Endothelial cell of umbilical vein (primary cell): Measurements from ENCODE around the gene TRAPPC12. TPM values are rescaled to one million over a fixed set of nuclear protein-coding genes. Genes with fewer than 3 reads are reported as not detected.

Experiments used
- BruUV-seq: library from RNA; stranded (reverse); fragments of 400-500 nt; replicated peaks from 2 replicates; lab custom pipeline; 2021; lab: Mats Ljungman, UMichigan
- CTCF ChIA-PET: fragments of 300-600, 350-600 bp; sonication (Branson Sonifier 250); formaldehyde crosslinking; loops from one replicate; lab custom pipeline; 2021; ENCODE audit warnings: antibody characterized with exemption, inconsistent platforms; lab: Charles Lee
- POLR2A ChIA-PET: fragments of 300-600, 350-600 bp; sonication (Branson Sonifier 250); formaldehyde crosslinking; loops from one replicate; lab custom pipeline; 2021; ENCODE audit warnings: antibody characterized with exemption, inconsistent platforms; lab: Charles Lee
- DNase-seq: peaks from one replicate; pipeline ENCODE4 v3.0.0-alpha.2; 2011; ENCODE audit warnings: low read depth, low spot score
- FAIRE-seq: peaks from 2 replicates; lab custom pipeline; 2011; peaks lifted over from hg19 to GRCh38; lab: Jason Lieb, UNC
- H2AFZ ChIP-seq: 2 replicates; pipeline ENCODE4 v1.6.0; 2012; ENCODE audit warnings: low read depth, low read length, control low read depth, inconsistent platforms
- H3K27ac ChIP-seq: 2 replicates; pipeline ENCODE4 v1.5.1; 2011; ENCODE audit warnings: low read depth, mild to moderate bottlenecking, control low read depth, low read length, moderate library complexity; ENCODE audit not compliant: insufficient read depth
- H3K27me3 ChIP-seq, 2 experiments: 2 replicates each; pipeline versions ENCODE4 v1.6.0 to v1.6.1; 2011; ENCODE audit warnings: low read length in 2 of 2, mixed read lengths in 1 of 2; ENCODE audit not compliant: control insufficient read depth in 2 of 2, insufficient read depth in 2 of 2
- H3K36me3 ChIP-seq, 2 experiments: 2 replicates in 1 of 2; 3 replicates in 1 of 2; pipeline ENCODE4 v1.5.1; 2011; ENCODE audit warnings: low read length in 2 of 2, mild to moderate bottlenecking in 1 of 2, moderate library complexity in 1 of 2; ENCODE audit not compliant: control insufficient read depth in 2 of 2, insufficient read depth in 2 of 2; ENCODE audit errors: extremely low read depth in 1 of 2
- H3K4me1 ChIP-seq: 3 replicates; pipeline ENCODE4 v1.5.1; 2011; ENCODE audit warnings: mild to moderate bottlenecking, low read length; ENCODE audit not compliant: control insufficient read depth, insufficient read depth; ENCODE audit errors: extremely low read depth
- H3K4me2 ChIP-seq: 2 replicates; pipeline ENCODE4 v1.6.1; 2011; ENCODE audit warnings: low read length, control low read depth, mixed read lengths; ENCODE audit not compliant: insufficient read depth
- H3K4me3 ChIP-seq, 3 experiments: fragments of 200-600 bp in 1 of 3; sonication (generic), shearing (Covaris generic) in 1 of 3; replicated peaks in 1 of 3; 2 replicates each; pipeline ENCODE4 v1.5.1; 2011 to 2016; ENCODE audit warnings: control low read depth in 3 of 3, low read length in 3 of 3, mild to moderate bottlenecking in 2 of 3, inconsistent platforms in 1 of 3, low read depth in 1 of 3, moderate library complexity in 1 of 3; ENCODE audit not compliant: insufficient read depth in 1 of 3
- H3K79me2 ChIP-seq: 2 replicates; pipeline ENCODE4 v1.6.0; 2012; ENCODE audit warnings: low read length, inconsistent platforms; ENCODE audit not compliant: control insufficient read depth, insufficient read depth
- H3K9ac ChIP-seq: replicated peaks from 2 replicates; pipeline ENCODE3; 2011; ENCODE audit warnings: low read length, control low read depth; ENCODE audit not compliant: insufficient read depth; ENCODE audit errors: extremely low read depth
- H3K9me1 ChIP-seq: replicated peaks from 3 replicates; pipeline ENCODE4 v1.6.0; 2011; ENCODE audit warnings: mild to moderate bottlenecking, low read length; ENCODE audit not compliant: control insufficient read depth, insufficient read depth; ENCODE audit errors: extremely low read depth
- H3K9me3 ChIP-seq: replicated peaks from 2 replicates; pipeline ENCODE4 v1.5.1; 2012; ENCODE audit warnings: low read length, inconsistent platforms; ENCODE audit not compliant: control insufficient read depth, insufficient read depth
- H4K20me1 ChIP-seq: replicated peaks from 2 replicates; pipeline ENCODE3; 2011; ENCODE audit warnings: mild to moderate bottlenecking, low read length; ENCODE audit not compliant: control insufficient read depth, insufficient read depth; ENCODE audit errors: extremely low read depth
- CTCF ChIP-seq, 2 donors: IDR thresholded peaks; 1 replicate in 1 of 2; 2 replicates in 1 of 2; pipeline ENCODE4 v1.5.1; 2011; ENCODE audit warnings: low read length in 2 of 2, mild to moderate bottlenecking in 2 of 2, moderate library complexity in 2 of 2, control low read depth in 1 of 2, inconsistent platforms in 1 of 2, low read depth in 1 of 2; ENCODE audit not compliant: insufficient read depth in 1 of 2; ENCODE audit errors: extremely low read depth in 1 of 2
- EZH2 ChIP-seq: IDR thresholded peaks from 2 replicates; pipeline ENCODE4 v1.6.1; 2012; ENCODE audit warnings: borderline replicate concordance, low read depth, mild to moderate bottlenecking, moderate library complexity, low read length, inconsistent platforms; ENCODE audit not compliant: severe bottlenecking
- FOS ChIP-seq: IDR thresholded peaks from 2 replicates; pipeline ENCODE4 v1.6.1; 2011; ENCODE audit warnings: mild to moderate bottlenecking, low read length, moderate library complexity, borderline replicate concordance; ENCODE audit not compliant: insufficient read depth
- GATA2 ChIP-seq: IDR thresholded peaks from 2 replicates; pipeline ENCODE4 v1.7.0; 2011; ENCODE audit warnings: low read depth, mild to moderate bottlenecking, moderate library complexity, mixed read lengths, low read length; ENCODE audit not compliant: insufficient read length, insufficient read depth
- JUN ChIP-seq: IDR thresholded peaks from 2 replicates; pipeline ENCODE4 v1.6.1; 2011; ENCODE audit warnings: borderline replicate concordance, low read depth; ENCODE audit not compliant: insufficient read length, insufficient read depth
- MAX ChIP-seq: IDR thresholded peaks from 2 replicates; pipeline ENCODE4 v1.6.1; 2011; ENCODE audit not compliant: insufficient read depth, insufficient read length
- MYC ChIP-seq: IDR thresholded peaks from one replicate; pipeline ENCODE4 v1.6.1; 2011; ENCODE audit warnings: mild to moderate bottlenecking, low read depth, low read length
- POLR2A ChIP-seq: IDR thresholded peaks from 2 replicates; pipeline ENCODE4 v1.6.1; 2012; ENCODE audit warnings: low read depth, mild to moderate bottlenecking, control low read depth, low read length
- POLR2AphosphoS5 ChIP-seq: IDR thresholded peaks from 2 replicates; pipeline ENCODE4 v1.6.1; 2012; ENCODE audit warnings: low read depth, mild to moderate bottlenecking, control low read depth, low read length, moderate library complexity; ENCODE audit not compliant: insufficient read depth
- dilution Hi-C: fragments of 300-500 bp; cut with MboI; formaldehyde crosslinking; loops from one replicate; pipeline ENCODE4 v1.15.0; 2019; ENCODE audit warnings: low sequenced_read_pairs; ENCODE audit not compliant: extremely low pct_ligation_motif_present
- intact Hi-C: fragments of 100-400 bp; cut with micrococcal nuclease; formaldehyde crosslinking; loops from one replicate; pipeline ENCODE4 v1.10.0; 2022
- polyA plus RNA-seq, 4 experiments: library from polyadenylated mRNA; depleted of rRNA in 3 of 4; stranded (reverse) in 3 of 4; unstranded in 1 of 4; fragments of >200 nt; gene quantifications; 2 replicates each; pipeline versions ENCODE4 v1.2.1 to v1.2.3, GENCODE V29; 2011 to 2012; ENCODE audit warnings: missing spikeins in 1 of 4
- total RNA-seq: library from RNA; stranded (reverse); gene quantifications from 2 replicates; pipeline ENCODE4 v1.2.3, GENCODE V29; 2021

TRAPPC12 gene
- total and polyA plus RNA-seq, 2 donors (not counting 3 experiments of a cell fraction or from before 2014, with no cell fraction given), result 47.5 to 81.5 TPM

DNA sequence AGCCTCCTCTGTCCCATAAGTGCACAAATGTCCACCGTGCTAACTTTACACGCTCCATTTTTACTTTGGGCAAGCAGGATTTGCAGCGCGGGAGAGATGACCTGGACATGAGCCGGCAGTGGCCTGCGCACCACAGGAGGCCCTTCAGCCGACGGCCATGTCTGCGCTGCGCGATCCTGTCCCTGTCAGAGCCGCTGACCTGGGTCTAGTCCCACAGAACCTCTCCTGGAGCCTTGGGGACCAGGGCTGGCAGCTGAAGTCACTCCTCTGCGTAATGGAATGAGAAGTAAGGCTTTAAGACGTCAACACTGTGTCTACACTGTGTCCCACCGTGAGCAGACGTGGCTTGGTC, 110.2 kb downstream of the TRAPPC12 start:
- no peak overlapping the region for H3K4me2 ChIP-seq
- no peaks in the 10 kb centered on the region for H3K27me3 ChIP-seq
- no peaks in the 10 kb centered on the region for H3K79me2 ChIP-seq
- H3K9me3 ChIP-seq, result no peaks in the 10 kb centered on the region
- ChIA-PET POLR2A (no interaction called here), CTCF (no interaction called here)
- H3K27ac ChIP-seq, result no peak overlapping the region
- H4K20me1 ChIP-seq, result no peaks in the 10 kb centered on the region
- dilution Hi-C loops, result no loop called here
- no TSS peak for BruUV-seq
- no peaks in the 10 kb centered on the region for H3K36me3 ChIP-seq
- DNase-seq (no peak), FAIRE-seq (no peak)
- intact Hi-C loops, result no loop called here
- H3K9me1 ChIP-seq, result no peaks in the 10 kb centered on the region
- H2AFZ ChIP-seq, result no peak overlapping the region
- no peak overlapping the region for H3K4me3 ChIP-seq
- H3K9ac ChIP-seq, result no peak overlapping the region
- peaks cover 4% of the 10 kb centered on the region for H3K4me1 ChIP-seq
- TF ChIP-seq CTCF (IDR thresholded peaks at IDR 0.05; ENCODE audit: extremely low read depth in 1 of 2, insufficient read depth in 1 of 2, low read depth in 1 of 2, low read length in 2 of 2) (no peak), MAX (no peak), POLR2AphosphoS5 (no peak), POLR2A (no peak), FOS (no peak), GATA2 (no peak), JUN (no peak), MYC (no peak), EZH2 (no peak)
